DMS79 treated with DMSO at 0.1 percent for 48 hours (cell line): ENCODE results near the gene NXPH3.
"Not testable (repeated sequence)": the region's sequence is repeated elsewhere in the genome, so short reads cannot be mapped to it uniquely, and the experiment has no call there.

Experiments used
- DNase-seq: peaks from one replicate; lab custom pipeline; 2025; lab: John Stamatoyannopoulos, UW

Gene NXPH3

GRCh38 chr17:49554694-49555494 lies 20.8 kb upstream of the NXPH3 start:
- no peak for DNase-seq

- no peak for DNase-seq
Measured at GRCh38 chr17:49555495-49556222, 20.0 kb upstream of the NXPH3 start.

- peak; percentile 48 for DNase-seq
Measured at GRCh38 chr17:49556223-49556943, 19.3 kb upstream of the NXPH3 start.

- DNase-seq = peak; percentile 45
Measured at GRCh38 chr17:49557312-49558024, 18.2 kb upstream of the NXPH3 start.

- no peak for DNase-seq
Measured at GRCh38 chr17:49564638-49565037, 11.0 kb upstream of the NXPH3 start.

GRCh38 chr17:49565948-49566491 lies 9.7 kb upstream of the NXPH3 start:
- peak; percentile 72 for DNase-seq

GRCh38 chr17:49566668-49567071 lies 9.0 kb upstream of the NXPH3 start:
- DNase-seq = no peak

- DNase-seq = no peak
Measured at GRCh38 chr17:49567104-49567521, 8.6 kb upstream of the NXPH3 start.

- peak; percentile 60 for DNase-seq
Measured at GRCh38 chr17:49567871-49568694, 7.6 kb upstream of the NXPH3 start.

GRCh38 chr17:49568695-49569047 lies 7.0 kb upstream of the NXPH3 start:
- not testable (repeated sequence) for DNase-seq

- no peak for DNase-seq
Measured at GRCh38 chr17:49570540-49571242, 5.0 kb upstream of the NXPH3 start.

- DNase-seq = no peak
Measured at GRCh38 chr17:49571283-49571682, 4.4 kb upstream of the NXPH3 start.

GRCh38 chr17:49571764-49572163 lies 3.9 kb upstream of the NXPH3 start:
- DNase-seq = no peak

GRCh38 chr17:49572226-49572625 lies 3.4 kb upstream of the NXPH3 start:
- DNase-seq = no peak

GRCh38 chr17:49572806-49573420 lies 2.8 kb upstream of the NXPH3 start:
- no peak for DNase-seq

GRCh38 chr17:49573510-49574322 lies 2.0 kb upstream of the NXPH3 start:
- no peak for DNase-seq

GRCh38 chr17:49574323-49574781 lies 1.3 kb upstream of the NXPH3 start:
- DNase-seq = no peak

- DNase-seq = no peak
Measured at GRCh38 chr17:49574945-49575678, 559 bp upstream of the NXPH3 start.
